ENCODE data around the gene CALML4.

- TF ChIP-seq CTCF (IDR thresholded peaks at IDR 0.05; ENCODE audit: low read depth, low read length), result no peak
- TF ChIP-seq POLR2A (IDR thresholded peaks at IDR 0.05; ENCODE audit: extremely low read depth, insufficient read length), result no peak
- no peak for TF ChIP-seq MAX (IDR thresholded peaks at IDR 0.05; ENCODE audit: low read depth, low read length)
- TF ChIP-seq MYC (IDR thresholded peaks at IDR 0.05; ENCODE audit: low read depth, low read length), result no peak
These were observed 61.3 kb downstream of the CALML4 start for GRCh38 chr15:68143785-68144184.
